Lower leg skin (tissue), 4 donors: ENCODE data around the gene BRF1. TPM values are rescaled to one million over a fixed set of nuclear protein-coding genes. Genes with fewer than 3 reads are reported as not detected.

Experiments
- DNase-seq, 2 donors: peaks; one replicate each; pipeline ENCODE4 v3.0.0-alpha.2; 2019; ENCODE audit warnings: low spot score in 2 of 2
- H3K4me3 ChIP-seq: fragments of 200-600 bp; sonication (generic); 2 replicates; pipeline ENCODE4 v1.5.1; 2017; ENCODE audit warnings: mild to moderate bottlenecking, low read depth; ENCODE audit not compliant: poor library complexity, severe bottlenecking
- POLR2A ChIP-seq, 2 donors: fragments of 450-650 bp; IDR thresholded peaks; one replicate each; pipeline ENCODE4 v1.6.1; 2016 to 2017; ENCODE audit warnings: antibody characterized with exemption in 2 of 2, mild to moderate bottlenecking in 1 of 2, moderate library complexity in 1 of 2
- WGBS, 2 donors: methylation state at CpG; one replicate each; pipeline ENCODE4 v1.1.5; 2018; 5-methylcytosine and 5-hydroxymethylcytosine counted together
- intact Hi-C: fragments of 100-400 bp; cut with DNase I; formaldehyde crosslinking; loops from one replicate; pipeline ENCODE4 v1.15.0; 2023; ENCODE audit warnings: low total_unique reads
- total RNA-seq, 4 donors: library from RNA; depleted of rRNA; stranded (reverse); fragments of >200 nt; gene quantifications; one replicate each; pipeline ENCODE4 v1.1.0, GENCODE V29; 2016
- TF ChIP-seq, protein P1 (sequence below), 3 donors: fragments of 450-650 bp; IDR thresholded peaks; one replicate each; pipeline ENCODE4 v1.5.1; 2016; ENCODE audit warnings: antibody characterized with exemption in 3 of 3, mild to moderate bottlenecking in 3 of 3, moderate library complexity in 2 of 3

Gene BRF1
- total RNA-seq, 4 donors from 2014 or later = 32.7 to 74.5 (median 43.0) TPM

- 0% methylated on average over 2 to 20 of the region's 54 CpGs for WGBS, 2 donors
- no peak for TF ChIP-seq POLR2A (IDR thresholded peaks at IDR 0.05)
- TF ChIP-seq, protein P1, sequence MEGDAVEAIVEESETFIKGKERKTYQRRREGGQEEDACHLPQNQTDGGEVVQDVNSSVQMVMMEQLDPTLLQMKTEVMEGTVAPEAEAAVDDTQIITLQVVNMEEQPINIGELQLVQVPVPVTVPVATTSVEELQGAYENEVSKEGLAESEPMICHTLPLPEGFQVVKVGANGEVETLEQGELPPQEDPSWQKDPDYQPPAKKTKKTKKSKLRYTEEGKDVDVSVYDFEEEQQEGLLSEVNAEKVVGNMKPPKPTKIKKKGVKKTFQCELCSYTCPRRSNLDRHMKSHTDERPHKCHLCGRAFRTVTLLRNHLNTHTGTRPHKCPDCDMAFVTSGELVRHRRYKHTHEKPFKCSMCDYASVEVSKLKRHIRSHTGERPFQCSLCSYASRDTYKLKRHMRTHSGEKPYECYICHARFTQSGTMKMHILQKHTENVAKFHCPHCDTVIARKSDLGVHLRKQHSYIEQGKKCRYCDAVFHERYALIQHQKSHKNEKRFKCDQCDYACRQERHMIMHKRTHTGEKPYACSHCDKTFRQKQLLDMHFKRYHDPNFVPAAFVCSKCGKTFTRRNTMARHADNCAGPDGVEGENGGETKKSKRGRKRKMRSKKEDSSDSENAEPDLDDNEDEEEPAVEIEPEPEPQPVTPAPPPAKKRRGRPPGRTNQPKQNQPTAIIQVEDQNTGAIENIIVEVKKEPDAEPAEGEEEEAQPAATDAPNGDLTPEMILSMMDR (IDR thresholded peaks at IDR 0.05) = no peak
Measured at GRCh38 chr14:105315211-105315721, 14.5 kb upstream of the BRF1 start.

GRCh38 chr14:105314287-105315200, 13.7 kb upstream of the BRF1 start, which contains the start of gene PACS2:
Gene PACS2, plus strand, starts transcription at chr14:105314748. Its CDS starts 171 bp downstream, at chr14:105314919.
- no peak for TF ChIP-seq POLR2A (IDR thresholded peaks at IDR 0.05)
- TF ChIP-seq, protein P1 (IDR thresholded peaks at IDR 0.05) = no peak
- 1 to 10% methylated on average over 4 to 55 of the region's 163 CpGs for WGBS, 2 donors
- peak within 1 kb of the TSS; percentile 53 for H3K4me3 ChIP-seq
- intact Hi-C loops = no loop called here
- DNase-seq = peak; percentile 40 to 93

More at GRCh38 chr14:105315211-105315721, 14.5 kb upstream of the BRF1 start:
- intact Hi-C loops = no loop called here
- peak overlapping the region; percentile 53 for H3K4me3 ChIP-seq
- peak; percentile 34 to 92 for DNase-seq

DNA sequence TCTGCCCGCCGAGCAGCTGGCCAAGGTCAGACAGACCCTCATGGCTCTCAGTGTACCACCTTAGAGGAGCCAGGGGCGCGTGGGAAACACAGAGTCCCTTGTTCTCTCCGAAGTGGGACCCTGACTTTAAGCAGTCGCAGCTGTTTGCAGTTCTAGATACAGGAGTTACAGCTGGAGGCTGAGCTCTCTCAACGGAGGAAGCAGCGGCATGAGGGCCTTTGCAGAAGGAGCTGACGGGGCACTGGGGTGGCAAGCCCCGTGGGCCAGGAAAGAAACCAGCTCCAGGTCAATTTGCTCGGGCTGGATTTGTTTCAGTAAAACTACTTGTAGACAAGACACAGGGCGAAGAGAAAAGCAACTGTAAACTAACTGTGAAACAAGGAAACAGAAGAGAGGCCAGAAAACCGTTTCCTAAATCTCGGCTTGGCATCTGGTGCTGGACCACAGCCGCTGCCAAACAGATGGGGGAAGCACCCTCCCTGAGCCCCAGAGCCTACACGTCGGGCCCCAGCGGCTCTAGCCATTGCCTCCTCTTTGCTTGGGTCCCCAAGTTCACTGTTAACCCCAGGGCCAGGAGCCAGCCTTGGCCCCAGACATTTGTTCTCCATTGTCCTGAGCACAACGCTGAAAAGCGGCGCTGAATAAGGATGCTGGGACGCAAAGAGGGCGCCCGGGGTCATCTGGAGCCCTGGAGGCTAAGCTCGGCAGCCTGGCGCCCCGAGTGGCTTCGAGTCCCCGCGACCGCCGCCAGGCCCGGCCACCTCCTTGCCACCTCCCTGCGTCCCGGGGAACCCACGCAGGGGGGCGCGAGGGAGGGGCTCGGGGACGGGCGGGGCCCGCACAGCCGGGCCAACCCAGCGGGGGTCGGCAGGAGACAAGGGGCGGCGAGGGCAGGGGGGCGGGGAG, 12.8 kb upstream of the BRF1 start:
- intact Hi-C loops = no loop called here
- WGBS, 2 donors = 13 to 20% methylated on average over 27 to 37 of the region's 48 CpGs
- peak overlapping the region; percentile 32 for H3K4me3 ChIP-seq
- DNase-seq = peak; percentile 28 to 92
- TF ChIP-seq POLR2A (IDR thresholded peaks at IDR 0.05) = no peak
- TF ChIP-seq, protein P1 (IDR thresholded peaks at IDR 0.05) = no peak

DNA sequence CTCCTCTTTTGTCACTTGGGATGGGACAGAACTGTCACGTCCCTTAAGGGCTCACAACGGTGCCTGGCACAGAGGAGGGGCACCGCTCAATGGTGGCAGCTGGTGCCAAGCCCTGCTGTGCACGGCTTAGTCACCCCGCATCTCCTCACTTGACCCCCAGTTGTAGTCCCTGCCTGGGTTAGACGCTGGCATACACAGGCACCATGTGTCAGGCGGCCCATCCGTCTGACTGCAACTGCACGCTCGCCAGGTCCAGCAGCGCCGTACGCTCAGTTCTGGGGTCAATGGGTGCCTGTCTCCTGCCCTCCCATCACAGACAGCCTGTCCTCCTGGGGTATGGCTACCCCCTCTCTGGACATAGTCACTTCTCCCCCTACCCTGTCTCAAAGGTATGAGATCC, 12.2 kb upstream of the BRF1 start:
- TF ChIP-seq, protein P1 (IDR thresholded peaks at IDR 0.05) = no peak
- TF ChIP-seq POLR2A (IDR thresholded peaks at IDR 0.05) = no peak
- no peak for DNase-seq
- 77 to 92% methylated on average over 13 of the region's 13 CpGs for WGBS, 2 donors
- no peak overlapping the region for H3K4me3 ChIP-seq
- intact Hi-C loops = no loop called here

DNA sequence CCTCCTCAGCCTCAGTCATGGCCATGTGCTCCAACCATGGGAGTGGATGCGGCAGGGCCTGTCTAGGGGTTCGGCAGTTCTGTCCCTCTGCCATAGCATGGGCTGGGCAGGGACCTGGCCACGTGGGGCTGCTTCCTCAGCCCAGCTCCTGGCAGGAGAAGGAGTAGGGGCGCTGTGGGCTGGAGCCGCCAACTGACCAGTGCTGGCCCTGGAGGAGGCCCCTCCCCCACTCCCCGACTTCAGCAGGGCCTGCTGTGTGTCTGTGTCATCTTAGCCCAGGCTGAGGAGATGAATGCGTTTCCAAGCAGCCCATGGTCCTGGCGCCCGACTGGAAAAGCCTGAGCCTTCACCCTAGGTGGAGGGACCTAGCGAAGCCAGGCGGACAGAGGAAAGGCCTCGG, 11.0 kb upstream of the BRF1 start:
- intact Hi-C loops = no loop called here
- no peak overlapping the region for H3K4me3 ChIP-seq
- TF ChIP-seq POLR2A (IDR thresholded peaks at IDR 0.05) = no peak
- TF ChIP-seq, protein P1 (IDR thresholded peaks at IDR 0.05) = no peak
- 87 to 93% methylated on average over 8 to 9 of the region's 12 CpGs for WGBS, 2 donors
- no peak for DNase-seq
